Measurements from ENCODE around the gene TEKT4. TPM values are rescaled to one million over a fixed set of nuclear protein-coding genes. Genes with fewer than 3 reads are reported as not detected.
"Not testable (repeated sequence)": the region's sequence is repeated elsewhere in the genome, so short reads cannot be mapped to it uniquely, and the experiment has no call there.

The TEKT4 gene
- total RNA-seq, 2 experiments from 2014 or later: not detected

GRCh38 chr2:94879982-94880377, 8.8 kb downstream of the TEKT4 start:
- ATAC-seq (no peak), DNase-seq (no peak)
- Mint-ChIP-seq H3K4me1 (ENCODE audit: low read depth) (no peaks in the 10 kb centered on the region), H3K27me3 (peaks cover 4% of the 10 kb centered on the region), H3K4me3 (no peak overlapping the region), H3K27ac (no peak overlapping the region), H3K9me3 (peaks cover 3% of the 10 kb centered on the region), H3K36me3 (ENCODE audit: low read depth) (no peaks in the 10 kb centered on the region)
- no peak for TF ChIP-seq CTCF (IDR thresholded peaks at IDR 0.05)
- intact Hi-C loops (cut with micrococcal nuclease): no loop called here
- CTCF ChIA-PET: no interaction called here
- POLR2A ChIA-PET: no interaction called here

- H3K27me3 Mint-ChIP-seq: peaks cover 4% of the 10 kb centered on the region
- H3K9me3 Mint-ChIP-seq: peaks cover 3% of the 10 kb centered on the region
- TF ChIP-seq CTCF (IDR thresholded peaks at IDR 0.05): no peak
- no peak overlapping the region for H3K4me3 Mint-ChIP-seq
- ChIA-PET CTCF (no interaction called here), POLR2A (no interaction called here)
- no peaks in the 10 kb centered on the region for H3K4me1 Mint-ChIP-seq (ENCODE audit: low read depth)
- ATAC-seq (no peak), DNase-seq (no peak)
- H3K36me3 Mint-ChIP-seq (ENCODE audit: low read depth): no peaks in the 10 kb centered on the region
- intact Hi-C loops (cut with micrococcal nuclease): no loop called here
- no peak overlapping the region for H3K27ac Mint-ChIP-seq
Measured at GRCh38 chr2:94880507-94880906, 9.3 kb downstream of the TEKT4 start.

- ChIA-PET CTCF (interaction anchor here (2.0 kb wide), 1 partner anchor 76 kb away, joined by 8 read pairs; no protein-coding TSS in a partner anchor), POLR2A (no interaction called here)
- H3K9me3 Mint-ChIP-seq: peaks cover 3% of the 10 kb centered on the region
- no peaks in the 10 kb centered on the region for H3K36me3 Mint-ChIP-seq (ENCODE audit: low read depth)
- no peak overlapping the region for H3K4me3 Mint-ChIP-seq
- DNase-seq (no peak), ATAC-seq (no peak)
- TF ChIP-seq CTCF (IDR thresholded peaks at IDR 0.05): no peak
- no peaks in the 10 kb centered on the region for H3K4me1 Mint-ChIP-seq (ENCODE audit: low read depth)
- intact Hi-C loops (cut with micrococcal nuclease): no loop called here
- H3K27ac Mint-ChIP-seq: no peak overlapping the region
- H3K27me3 Mint-ChIP-seq: peaks cover 3% of the 10 kb centered on the region
Measured at GRCh38 chr2:94881070-94881469, 9.8 kb downstream of the TEKT4 start.

- POLR2A ChIA-PET: no interaction called here
- CTCF ChIA-PET: interaction anchor here (1.4 kb wide), 1 partner anchor 66 kb away, joined by 5 read pairs; no protein-coding TSS in a partner anchor
- DNase-seq (no peak), ATAC-seq (no peak)
- Mint-ChIP-seq H3K4me1 (ENCODE audit: low read depth) (no peaks in the 10 kb centered on the region), H3K27me3 (peaks cover 12% of the 10 kb centered on the region), H3K27ac (no peak overlapping the region), H3K9me3 (no peaks in the 10 kb centered on the region), H3K4me3 (no peak overlapping the region), H3K36me3 (ENCODE audit: low read depth) (no peaks in the 10 kb centered on the region)
- intact Hi-C loops (cut with micrococcal nuclease): no loop called here
- no peak for TF ChIP-seq CTCF (IDR thresholded peaks at IDR 0.05)
Measured at GRCh38 chr2:94890234-94890633, 19.0 kb downstream of the TEKT4 start.

- H3K27ac Mint-ChIP-seq; POLR2A ChIA-PET; ATAC-seq; CTCF ChIA-PET; H3K36me3 Mint-ChIP-seq (ENCODE audit: low read depth); H3K4me1 Mint-ChIP-seq (ENCODE audit: low read depth); H3K4me3 Mint-ChIP-seq; intact Hi-C loops (cut with micrococcal nuclease); DNase-seq; H3K9me3 Mint-ChIP-seq: not testable (repeated sequence)
- H3K27me3 Mint-ChIP-seq: peaks cover 11% of the 10 kb centered on the region
Measured at GRCh38 chr2:94895273-94895672, 24.0 kb downstream of the TEKT4 start.

GRCh38 chr2:94906976-94907375, 35.7 kb downstream of the TEKT4 start:
- DNase-seq; H3K9me3 Mint-ChIP-seq; POLR2A ChIA-PET; intact Hi-C loops (cut with micrococcal nuclease); H3K4me1 Mint-ChIP-seq (ENCODE audit: low read depth); H3K27me3 Mint-ChIP-seq; H3K27ac Mint-ChIP-seq; H3K4me3 Mint-ChIP-seq; CTCF ChIA-PET; ATAC-seq; H3K36me3 Mint-ChIP-seq (ENCODE audit: low read depth): not testable (repeated sequence)

Data from activated CD8-positive, alpha-beta T cell treated with anti-CD3 and anti-CD28 coated beads for 36 hours (primary cell).